Hepatocyte (in vitro differentiated cells): ENCODE results near the gene KRT16. TPM values are rescaled to one million over a fixed set of nuclear protein-coding genes. Genes with fewer than 3 reads are reported as not detected.
A peak's percentile ranks its signal among the peaks of the same experiment; 100 is the strongest.
"Not testable (repeated sequence)": the region's sequence is repeated elsewhere in the genome, so short reads cannot be mapped to it uniquely, and the experiment has no call there.

Experiments used
- DNase-seq: peaks from one replicate; pipeline ENCODE4 v3.0.0-alpha.2; 2016; ENCODE audit warnings: low spot score
- H2AFZ ChIP-seq: fragments of 200-600 bp; sonication (generic); 2 replicates; pipeline ENCODE4 v1.6.0; 2016; ENCODE audit warnings: antibody characterized with exemption, mild to moderate bottlenecking
- H3K27ac ChIP-seq: fragments of 200-600 bp; sonication (generic); 2 replicates; pipeline ENCODE4 v1.5.1; 2016; ENCODE audit warnings: mild to moderate bottlenecking
- H3K27me3 ChIP-seq: fragments of 200-600 bp; sonication (generic); 2 replicates; pipeline ENCODE4 v1.6.1; 2016
- H3K36me3 ChIP-seq: fragments of 200-600 bp; sonication (generic); replicated peaks from 2 replicates; pipeline ENCODE4 v1.5.1; 2016; ENCODE audit warnings: low read depth; ENCODE audit not compliant: insufficient read depth
- H3K4me1 ChIP-seq: fragments of 200-600 bp; sonication (generic); 2 replicates; pipeline ENCODE4 v1.5.1; 2016; ENCODE audit warnings: mild to moderate bottlenecking, moderate library complexity; ENCODE audit not compliant: insufficient read depth
- H3K4me2 ChIP-seq: fragments of 200-600 bp; sonication (generic); 2 replicates; pipeline ENCODE4 v1.6.0; 2016
- H3K4me3 ChIP-seq: fragments of 200-600 bp; sonication (generic); 2 replicates; pipeline ENCODE4 v1.5.1; 2016; ENCODE audit warnings: mild to moderate bottlenecking
- H3K79me2 ChIP-seq: fragments of 200-600 bp; sonication (generic); 2 replicates; pipeline ENCODE4 v1.6.0; 2017; ENCODE audit warnings: mild to moderate bottlenecking
- H3K9me2 ChIP-seq: fragments of 200-600 bp; sonication (generic); replicated peaks from 2 replicates; pipeline ENCODE4 v1.6.0; 2017; ENCODE audit warnings: mild to moderate bottlenecking; ENCODE audit not compliant: insufficient read depth
- H3K9me3 ChIP-seq: fragments of 200-600 bp; sonication (generic); 2 replicates; pipeline ENCODE4 v1.5.1; 2016; ENCODE audit warnings: low read depth, mild to moderate bottlenecking
- H4K20me1 ChIP-seq: fragments of 200-600 bp; sonication (generic); 2 replicates; pipeline ENCODE4 v1.6.0; 2016; ENCODE audit warnings: mild to moderate bottlenecking; ENCODE audit not compliant: insufficient read depth, poor library complexity, severe bottlenecking
- EZH2 ChIP-seq: fragments of 200-600 bp; sonication (generic); IDR thresholded peaks from 2 replicates; pipeline ENCODE4 v1.6.1; 2016; ENCODE audit warnings: antibody characterized with exemption, mild to moderate bottlenecking, borderline replicate concordance
- EZH2phosphoT487 ChIP-seq: fragments of 200-600 bp; sonication (generic); IDR thresholded peaks from one replicate; pipeline ENCODE4 v1.6.1; 2018; ENCODE audit warnings: antibody characterized with exemption, mild to moderate bottlenecking, low read depth, moderate library complexity; ENCODE audit not compliant: unreplicated experiment, severe bottlenecking
- WGBS: methylation state at CpG from one replicate; pipeline ENCODE4 v1.1.6; 2016; ENCODE audit warnings: low lambda C conversion rate; ENCODE audit errors: missing lambda C conversion rate; 5-methylcytosine and 5-hydroxymethylcytosine counted together
- polyA plus RNA-seq: library from polyadenylated mRNA; unstranded; fragments of >200 nt; fragmentation: Nextera tagmentation; extraction: Ambion mirVana; gene quantifications from 2 replicates; pipeline ENCODE4 v1.2.1, GENCODE V29; 2016
- total RNA-seq: library from RNA; depleted of rRNA; stranded (reverse); fragments of >200 nt; gene quantifications from 2 replicates; pipeline ENCODE4 v1.2.3, GENCODE V29; 2014
- TF ChIP-seq, protein P1 (sequence below): fragments of 200-600 bp; sonication (generic); IDR thresholded peaks from 2 replicates; pipeline ENCODE4 v1.5.1; 2016; ENCODE audit warnings: antibody characterized with exemption, mild to moderate bottlenecking; ENCODE audit not compliant: poor library complexity

The KRT16 gene
- total and polyA plus RNA-seq, 2 experiments from 2014 or later: 0.90 to 2.5 TPM

DNA sequence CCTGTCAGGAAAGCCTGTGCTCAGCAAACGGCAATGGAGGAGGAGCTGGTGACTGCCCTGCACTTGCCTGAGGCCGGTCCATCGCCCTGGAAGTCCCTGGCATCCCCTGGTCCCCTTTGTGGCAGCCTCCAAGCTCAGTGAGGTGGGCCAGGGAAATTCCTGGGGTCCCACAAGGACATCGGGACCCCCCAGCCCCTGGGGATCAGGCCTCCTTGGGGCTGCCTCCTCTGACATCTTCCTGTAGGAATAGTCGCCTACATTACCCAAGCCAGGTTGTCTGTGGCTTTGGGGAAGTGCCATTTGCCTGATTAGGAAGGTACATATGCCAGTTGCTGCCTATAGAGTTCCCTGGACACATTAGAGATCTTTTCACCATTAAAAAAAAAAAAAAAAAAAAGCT lies 33.6 kb downstream of the KRT16 start:
- Histone ChIP-seq H4K20me1 (no peaks in the 10 kb centered on the region), H3K36me3 (no peaks in the 10 kb centered on the region)
- no peak for DNase-seq

DNA sequence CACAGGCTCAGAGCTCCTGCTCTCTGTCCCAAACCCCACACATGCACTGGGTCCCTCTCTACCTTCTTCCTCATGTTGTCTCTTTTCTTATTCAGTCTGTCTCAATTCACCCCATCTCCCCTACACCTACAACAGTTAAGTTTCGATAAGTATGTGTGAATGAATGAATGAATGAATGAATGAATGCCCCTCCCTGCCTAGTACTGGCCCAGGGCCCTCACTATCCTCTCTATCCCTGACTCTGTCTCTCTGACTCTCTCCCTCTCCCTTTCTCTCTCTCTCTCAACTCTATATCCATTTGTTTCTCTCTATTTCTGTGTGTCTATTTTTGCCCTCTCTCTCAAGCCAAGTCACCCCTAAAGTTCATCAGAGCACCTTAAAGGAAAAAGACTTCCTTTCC lies 34.0 kb downstream of the KRT16 start:
- H3K79me2 ChIP-seq: no peaks in the 10 kb centered on the region
- H3K4me3 ChIP-seq: no peak overlapping the region
- H3K9me3 ChIP-seq: no peaks in the 10 kb centered on the region
- no peaks in the 10 kb centered on the region for H3K27me3 ChIP-seq
- H3K4me1 ChIP-seq: no peaks in the 10 kb centered on the region
- WGBS: 73% methylated on average over 1 of the region's 1 CpG
- no peak for TF ChIP-seq EZH2
- no peak for TF ChIP-seq EZH2phosphoT487
- TF ChIP-seq, protein P1, sequence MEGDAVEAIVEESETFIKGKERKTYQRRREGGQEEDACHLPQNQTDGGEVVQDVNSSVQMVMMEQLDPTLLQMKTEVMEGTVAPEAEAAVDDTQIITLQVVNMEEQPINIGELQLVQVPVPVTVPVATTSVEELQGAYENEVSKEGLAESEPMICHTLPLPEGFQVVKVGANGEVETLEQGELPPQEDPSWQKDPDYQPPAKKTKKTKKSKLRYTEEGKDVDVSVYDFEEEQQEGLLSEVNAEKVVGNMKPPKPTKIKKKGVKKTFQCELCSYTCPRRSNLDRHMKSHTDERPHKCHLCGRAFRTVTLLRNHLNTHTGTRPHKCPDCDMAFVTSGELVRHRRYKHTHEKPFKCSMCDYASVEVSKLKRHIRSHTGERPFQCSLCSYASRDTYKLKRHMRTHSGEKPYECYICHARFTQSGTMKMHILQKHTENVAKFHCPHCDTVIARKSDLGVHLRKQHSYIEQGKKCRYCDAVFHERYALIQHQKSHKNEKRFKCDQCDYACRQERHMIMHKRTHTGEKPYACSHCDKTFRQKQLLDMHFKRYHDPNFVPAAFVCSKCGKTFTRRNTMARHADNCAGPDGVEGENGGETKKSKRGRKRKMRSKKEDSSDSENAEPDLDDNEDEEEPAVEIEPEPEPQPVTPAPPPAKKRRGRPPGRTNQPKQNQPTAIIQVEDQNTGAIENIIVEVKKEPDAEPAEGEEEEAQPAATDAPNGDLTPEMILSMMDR: no peak
- no peak for DNase-seq
- H3K36me3 ChIP-seq: no peaks in the 10 kb centered on the region
- H2AFZ ChIP-seq: no peak overlapping the region
- H4K20me1 ChIP-seq: no peaks in the 10 kb centered on the region
- H3K4me2 ChIP-seq: no peak overlapping the region
- no peak overlapping the region for H3K27ac ChIP-seq
- H3K9me2 ChIP-seq: no peaks in the 10 kb centered on the region

More for the DNA sequence above, 33.6 kb downstream of the KRT16 start:
- Histone ChIP-seq H3K4me2 (peak overlapping the region; percentile 62), H3K27me3 (no peaks in the 10 kb centered on the region), H3K9me3 (no peaks in the 10 kb centered on the region), H2AFZ (no peak overlapping the region), H3K79me2 (no peaks in the 10 kb centered on the region), H3K27ac (no peak overlapping the region), H3K4me1 (no peaks in the 10 kb centered on the region), H3K4me3 (no peak overlapping the region), H3K9me2 (no peaks in the 10 kb centered on the region)
- TF ChIP-seq EZH2phosphoT487 (no peak), EZH2 (no peak)
- TF ChIP-seq, protein P1: no peak
- WGBS: 84% methylated on average over 5 of the region's 5 CpGs

DNA sequence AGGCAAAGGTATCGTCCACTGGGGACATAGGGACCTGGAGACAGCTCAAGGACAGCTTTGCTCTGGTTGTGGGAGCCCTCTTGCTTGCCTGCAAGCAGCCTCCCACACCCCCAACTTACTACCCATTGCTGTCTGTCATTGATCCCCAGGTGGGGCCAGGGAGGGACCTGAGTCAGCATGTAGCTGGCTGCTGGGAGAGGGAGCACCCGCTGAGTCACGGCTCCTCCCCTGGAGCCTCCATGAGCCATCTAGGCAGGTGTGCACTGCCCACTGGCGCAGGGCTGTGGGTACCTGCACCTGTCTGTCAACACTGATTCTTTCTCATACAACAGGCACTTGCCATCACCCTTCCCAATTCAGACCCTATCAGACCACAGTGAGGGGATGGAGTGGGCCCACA lies 35.8 kb downstream of the KRT16 start:
- H3K27me3 ChIP-seq: not testable (repeated sequence)

DNA sequence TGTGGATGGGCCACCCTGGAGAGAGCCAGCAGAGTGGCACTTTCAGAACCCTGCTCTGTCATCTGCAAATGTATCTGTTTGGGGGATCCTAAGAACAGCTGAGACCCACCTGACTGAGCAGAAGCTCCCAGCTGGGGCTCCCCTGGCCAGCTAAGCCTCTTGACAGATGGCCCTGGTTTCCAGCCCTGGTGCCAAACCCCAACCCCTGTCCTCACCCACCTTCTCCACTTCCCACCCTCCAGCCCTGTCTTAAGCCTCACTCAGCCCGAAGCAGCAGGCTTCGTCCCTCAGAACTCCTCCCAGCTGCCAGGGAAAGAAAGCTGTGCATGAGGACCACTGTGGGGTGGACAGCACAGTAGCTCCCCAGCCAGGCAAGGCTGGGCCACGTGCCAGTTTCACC lies 37.2 kb downstream of the KRT16 start:
- no peak for TF ChIP-seq EZH2
- no peak for TF ChIP-seq EZH2phosphoT487
- TF ChIP-seq, protein P1: no peak
- 82% methylated on average over 3 of the region's 3 CpGs for WGBS

More for the DNA sequence above, 35.8 kb downstream of the KRT16 start:
- not testable (repeated sequence) for H3K79me2 ChIP-seq, H3K27ac ChIP-seq, H3K36me3 ChIP-seq, H3K4me1 ChIP-seq, H3K9me3 ChIP-seq, DNase-seq, H3K9me2 ChIP-seq, H2AFZ ChIP-seq, H4K20me1 ChIP-seq, H3K4me2 ChIP-seq, H3K4me3 ChIP-seq
- 83% methylated on average over 4 of the region's 4 CpGs for WGBS

More for the DNA sequence above, 37.2 kb downstream of the KRT16 start:
- no peaks in the 10 kb centered on the region for H3K79me2 ChIP-seq
- no peak overlapping the region for H2AFZ ChIP-seq
- DNase-seq: no peak
- no peak overlapping the region for H3K4me2 ChIP-seq
- no peak overlapping the region for H3K4me3 ChIP-seq
- no peaks in the 10 kb centered on the region for H3K27me3 ChIP-seq
- no peaks in the 10 kb centered on the region for H3K9me2 ChIP-seq
- no peaks in the 10 kb centered on the region for H3K36me3 ChIP-seq
- no peak overlapping the region for H3K27ac ChIP-seq
- no peaks in the 10 kb centered on the region for H4K20me1 ChIP-seq
- H3K4me1 ChIP-seq: no peaks in the 10 kb centered on the region
- H3K9me3 ChIP-seq: no peaks in the 10 kb centered on the region
